Ascending aorta (tissue), 2 donors: ENCODE results near the gene LYRM4. TPM values are rescaled to one million over a fixed set of nuclear protein-coding genes. Genes with fewer than 3 reads are reported as not detected.

Source experiments
- DNase-seq, 2 donors: peaks; one replicate each; pipeline ENCODE4 v3.0.0-alpha.2; 2019; ENCODE audit warnings: low spot score in 2 of 2
- H3K27ac ChIP-seq, 2 donors: fragments of 200-600 bp; sonication (generic); one replicate each; pipeline ENCODE4 v1.5.1; 2016 to 2017; ENCODE audit warnings: mild to moderate bottlenecking in 1 of 2
- H3K27me3 ChIP-seq: fragments of 200-600 bp; sonication (generic); one replicate; pipeline ENCODE4 v1.5.1; 2017
- H3K36me3 ChIP-seq, 2 donors: fragments of 200-600 bp; sonication (generic); one replicate each; pipeline ENCODE4 v1.5.1; 2016
- H3K4me1 ChIP-seq, 2 donors: fragments of 200-600 bp; sonication (generic); one replicate each; pipeline ENCODE4 v1.5.1; 2016 to 2017; ENCODE audit warnings: mild to moderate bottlenecking in 1 of 2
- H3K4me3 ChIP-seq, 2 donors: fragments of 200-600 bp; sonication (generic); one replicate each; pipeline ENCODE4 v1.5.1; 2016 to 2017; ENCODE audit warnings: mild to moderate bottlenecking in 1 of 2
- H3K9me3 ChIP-seq, 2 donors: fragments of 200-600 bp; sonication (generic); one replicate each; pipeline ENCODE4 v1.5.1; 2016
- CTCF ChIP-seq, 3 experiments: fragments of 200-600 bp in 2 of 3; fragments of 450-650 bp in 1 of 3; sonication (generic) in 2 of 3; IDR thresholded peaks; one replicate each; pipeline ENCODE4 v1.5.1; 2016 to 2019; ENCODE audit warnings: antibody characterized with exemption in 3 of 3, mild to moderate bottlenecking in 1 of 3, moderate library complexity in 1 of 3
- intact Hi-C: fragments of 100-400 bp; cut with DNase I; formaldehyde crosslinking; loops from one replicate; pipeline ENCODE4 v1.15.1; 2023
- total RNA-seq: library from RNA; depleted of rRNA; stranded (reverse); fragments of >200 nt; gene quantifications from one replicate; pipeline ENCODE4 v1.1.0, GENCODE V29; 2016

LYRM4 gene
- total RNA-seq, 1 donor from 2014 or later = 10.5 TPM

GRCh38 chr6:5241252-5241651 lies 19.5 kb downstream of the LYRM4 start:
- H3K9me3 ChIP-seq = no peaks in the 10 kb centered on the region
- H3K27me3 ChIP-seq = no peaks in the 10 kb centered on the region
- no peak for TF ChIP-seq CTCF (IDR thresholded peaks at IDR 0.05)
- H3K4me1 ChIP-seq = no peaks in the 10 kb centered on the region
- DNase-seq = no peak
- no peak overlapping the region for H3K4me3 ChIP-seq
- peaks cover 0 to 3% of the 10 kb centered on the region in 2 donors for H3K36me3 ChIP-seq
- H3K27ac ChIP-seq = no peak overlapping the region
- intact Hi-C loops = no loop called here

GRCh38 chr6:5238336-5238735 lies 22.4 kb downstream of the LYRM4 start:
- DNase-seq = no peak
- no peaks in the 10 kb centered on the region for H3K9me3 ChIP-seq
- no peak overlapping the region for H3K27ac ChIP-seq
- no peak for TF ChIP-seq CTCF (IDR thresholded peaks at IDR 0.05)
- H3K4me1 ChIP-seq = no peaks in the 10 kb centered on the region
- H3K4me3 ChIP-seq = no peak overlapping the region
- H3K36me3 ChIP-seq = peaks cover 0 to 3% of the 10 kb centered on the region in 2 donors
- no peaks in the 10 kb centered on the region for H3K27me3 ChIP-seq
- intact Hi-C loops = no loop called here

GRCh38 chr6:5237805-5238204 lies 22.9 kb downstream of the LYRM4 start:
- no peak for DNase-seq
- H3K4me3 ChIP-seq = no peak overlapping the region
- intact Hi-C loops = no loop called here
- no peaks in the 10 kb centered on the region for H3K4me1 ChIP-seq
- H3K27ac ChIP-seq = no peak overlapping the region
- peaks cover 0 to 3% of the 10 kb centered on the region in 2 donors for H3K36me3 ChIP-seq
- no peak for TF ChIP-seq CTCF (IDR thresholded peaks at IDR 0.05)
- no peaks in the 10 kb centered on the region for H3K27me3 ChIP-seq
- no peaks in the 10 kb centered on the region for H3K9me3 ChIP-seq

GRCh38 chr6:5235830-5236229 lies 24.9 kb downstream of the LYRM4 start:
- Histone ChIP-seq H3K4me3 (no peak overlapping the region), H3K9me3 (no peaks in the 10 kb centered on the region), H3K27ac (no peak overlapping the region), H3K4me1 (peaks cover 0 to 4% of the 10 kb centered on the region in 2 donors), H3K27me3 (no peaks in the 10 kb centered on the region), H3K36me3 (peaks cover 0 to 3% of the 10 kb centered on the region in 2 donors)
- no peak for DNase-seq
- intact Hi-C loops = no loop called here
- no peak for TF ChIP-seq CTCF (IDR thresholded peaks at IDR 0.05)

GRCh38 chr6:5234874-5235273 lies 25.9 kb downstream of the LYRM4 start:
- Histone ChIP-seq H3K4me3 (no peak overlapping the region), H3K4me1 (peaks cover 0 to 4% of the 10 kb centered on the region in 2 donors), H3K27me3 (no peaks in the 10 kb centered on the region), H3K27ac (no peak overlapping the region), H3K36me3 (peaks cover 0 to under 1% of the 10 kb centered on the region in 2 donors), H3K9me3 (no peaks in the 10 kb centered on the region)
- no peak for DNase-seq
- no peak for TF ChIP-seq CTCF (IDR thresholded peaks at IDR 0.05)
- intact Hi-C loops = no loop called here

- intact Hi-C loops = no loop called here
- H3K27ac ChIP-seq = no peak overlapping the region
These were observed 29.5 kb downstream of the LYRM4 start for GRCh38 chr6:5231289-5231688.

More at GRCh38 chr6:5231289-5231688, 29.5 kb downstream of the LYRM4 start:
- no peak for TF ChIP-seq CTCF (IDR thresholded peaks at IDR 0.05)
- Histone ChIP-seq H3K36me3 (no peaks in the 10 kb centered on the region), H3K9me3 (no peaks in the 10 kb centered on the region), H3K27me3 (no peaks in the 10 kb centered on the region), H3K4me1 (peaks cover 0 to 4% of the 10 kb centered on the region in 2 donors), H3K4me3 (no peak overlapping the region)
- DNase-seq = no peak
